ENCODE results near the gene EMX2. TPM values are rescaled to one million over a fixed set of nuclear protein-coding genes. Genes with fewer than 3 reads are reported as not detected.

EMX2 gene
- total RNA-seq, 1 donor from 2014 or later, result 3.0 TPM

- no peak overlapping the region for H3K4me3 Mint-ChIP-seq (ENCODE audit: unreplicated experiment)
- no peak for DNase-seq (ENCODE audit: extremely low spot score, unreplicated experiment)
- no peaks in the 10 kb centered on the region for H3K9me3 Mint-ChIP-seq (ENCODE audit: unreplicated experiment)
- peaks cover 68% of the 10 kb centered on the region for H3K27me3 Mint-ChIP-seq (ENCODE audit: unreplicated experiment)
- TF ChIP-seq CTCF (IDR thresholded peaks at IDR 0.05), result no peak
- H3K4me1 Mint-ChIP-seq (ENCODE audit: unreplicated experiment), result peaks cover 3% of the 10 kb centered on the region
- no peaks in the 10 kb centered on the region for H3K36me3 Mint-ChIP-seq (ENCODE audit: unreplicated experiment)
- no peak overlapping the region for H3K27ac Mint-ChIP-seq (ENCODE audit: unreplicated experiment)
Observed at GRCh38 chr10:117531371-117532002, 11.1 kb upstream of the EMX2 start.

DNA sequence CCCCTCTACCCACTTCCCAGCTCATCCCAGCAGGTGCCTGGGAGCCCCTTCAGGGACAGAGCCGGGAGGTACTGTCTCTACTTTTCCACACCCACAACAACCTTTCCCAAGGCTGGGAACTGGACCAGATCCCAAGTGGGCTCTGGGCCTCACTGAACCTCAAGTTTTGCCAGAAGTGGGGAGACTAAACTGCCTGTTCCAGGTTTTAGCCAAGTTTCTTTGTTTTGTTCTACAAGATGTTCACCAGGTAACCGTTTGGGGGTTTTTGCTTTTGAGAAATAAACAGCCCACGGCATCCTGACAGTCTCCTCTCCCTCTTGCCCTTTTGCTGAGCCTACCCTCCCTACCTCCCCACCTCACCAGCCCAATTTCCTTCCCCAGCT lies 10.6 kb upstream of the EMX2 start:
- no peak for TF ChIP-seq CTCF (IDR thresholded peaks at IDR 0.05)
- no peak overlapping the region for H3K4me3 Mint-ChIP-seq (ENCODE audit: unreplicated experiment)
- no peak overlapping the region for H3K27ac Mint-ChIP-seq (ENCODE audit: unreplicated experiment)
- H3K36me3 Mint-ChIP-seq (ENCODE audit: unreplicated experiment), result no peaks in the 10 kb centered on the region
- DNase-seq (ENCODE audit: extremely low spot score, unreplicated experiment), result no peak
- H3K27me3 Mint-ChIP-seq (ENCODE audit: unreplicated experiment), result peaks cover 73% of the 10 kb centered on the region
- H3K9me3 Mint-ChIP-seq (ENCODE audit: unreplicated experiment), result no peaks in the 10 kb centered on the region
- peaks cover 3% of the 10 kb centered on the region for H3K4me1 Mint-ChIP-seq (ENCODE audit: unreplicated experiment)

- Mint-ChIP-seq H3K4me1 (ENCODE audit: unreplicated experiment) (peaks cover 3% of the 10 kb centered on the region), H3K9me3 (ENCODE audit: unreplicated experiment) (no peaks in the 10 kb centered on the region), H3K27ac (ENCODE audit: unreplicated experiment) (no peak overlapping the region), H3K36me3 (ENCODE audit: unreplicated experiment) (no peaks in the 10 kb centered on the region), H3K4me3 (ENCODE audit: unreplicated experiment) (no peak overlapping the region), H3K27me3 (ENCODE audit: unreplicated experiment) (peaks cover 71% of the 10 kb centered on the region)
- TF ChIP-seq CTCF (IDR thresholded peaks at IDR 0.05), result no peak
- DNase-seq (ENCODE audit: extremely low spot score, unreplicated experiment), result no peak
Observed at GRCh38 chr10:117532451-117533107, 10.0 kb upstream of the EMX2 start.

DNA sequence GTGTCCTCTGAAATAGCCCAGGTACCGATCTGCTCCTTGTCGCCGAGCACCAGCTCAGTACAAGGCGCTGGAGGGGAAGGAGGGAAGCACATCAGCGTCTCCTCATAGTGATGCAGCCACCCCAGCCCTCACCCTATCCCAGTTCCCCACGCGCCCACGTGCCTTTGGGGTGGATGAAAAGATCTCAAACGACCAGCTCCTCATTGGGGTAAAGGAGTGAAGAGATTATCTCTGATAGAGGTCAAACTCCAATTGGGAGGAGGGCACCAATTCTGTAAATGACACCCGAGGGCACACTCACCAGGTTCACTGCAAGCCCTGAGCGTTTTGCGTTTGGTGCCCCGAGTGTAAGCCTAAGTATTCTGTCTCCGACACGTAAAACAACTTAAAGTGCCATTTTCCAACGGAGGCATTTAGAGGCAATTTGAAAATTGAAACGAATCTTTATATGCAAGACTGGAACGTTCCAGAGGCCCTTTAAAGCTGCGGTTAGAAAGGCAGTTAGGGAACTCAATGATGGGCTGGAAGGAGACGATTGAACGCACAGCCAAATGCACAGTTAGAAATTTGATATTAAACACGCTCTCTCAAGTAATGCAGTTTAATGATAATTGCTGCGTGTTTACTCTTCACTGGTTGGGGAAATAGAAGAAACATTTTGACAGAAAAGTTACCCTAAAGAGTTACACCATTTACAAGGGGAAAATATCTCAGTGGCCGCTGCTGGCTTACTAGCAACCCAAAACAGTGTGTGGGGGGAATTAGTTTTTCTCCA lies 8.9 kb upstream of the EMX2 start:
- Mint-ChIP-seq H3K27ac (ENCODE audit: unreplicated experiment) (no peak overlapping the region), H3K27me3 (ENCODE audit: unreplicated experiment) (peaks cover 66% of the 10 kb centered on the region), H3K9me3 (ENCODE audit: unreplicated experiment) (no peaks in the 10 kb centered on the region), H3K4me3 (ENCODE audit: unreplicated experiment) (no peak overlapping the region), H3K36me3 (ENCODE audit: unreplicated experiment) (no peaks in the 10 kb centered on the region), H3K4me1 (ENCODE audit: unreplicated experiment) (peaks cover 6% of the 10 kb centered on the region)
- DNase-seq (ENCODE audit: extremely low spot score, unreplicated experiment), result no peak
- no peak for TF ChIP-seq CTCF (IDR thresholded peaks at IDR 0.05)
